K562 (cell line): Measurements from ENCODE around the gene ATF6B. TPM values are rescaled to one million over a fixed set of nuclear protein-coding genes. Genes with fewer than 3 reads are reported as not detected.
A peak's percentile ranks its signal among the peaks of the same experiment; 100 is the strongest.

Source experiments
- CXXC5 ChIP-seq: fragments of 250-450 bp; sonication (Bioruptor Pico); IDR thresholded peaks from 2 replicates; pipeline ENCODE4 v1.8.0; 2022; ENCODE audit warnings: inconsistent platforms, mild to moderate bottlenecking, moderate library complexity
- DNMT1 ChIP-seq: fragments of 450-650 bp; IDR thresholded peaks from 2 replicates; pipeline ENCODE4 v1.6.1; 2016; ENCODE audit warnings: antibody characterized with exemption, mild to moderate bottlenecking
- MITF ChIP-seq: IDR thresholded peaks from 2 replicates; pipeline ENCODE4 v1.6.1; 2014; ENCODE audit warnings: antibody characterized with exemption
- MTA2 ChIP-seq: fragments of 450-650 bp; IDR thresholded peaks from 2 replicates; pipeline ENCODE4 v1.6.1; 2016; ENCODE audit warnings: low read depth
- NR2C1 ChIP-seq, 2 experiments: fragments of 450-650 bp; IDR thresholded peaks; 2 replicates each; pipeline ENCODE4 v1.6.1; 2017; ENCODE audit warnings: mild to moderate bottlenecking in 2 of 2, antibody characterized with exemption in 1 of 2, inconsistent platforms in 1 of 2, missing compliant biosample characterization in 1 of 2, missing genetic modification characterization in 1 of 2
- PHF21A ChIP-seq: fragments of 450-650 bp; IDR thresholded peaks from 2 replicates; pipeline ENCODE4 v1.6.1; 2017; ENCODE audit warnings: low read depth, borderline replicate concordance
- POLR2A ChIP-seq: fragments of 450-650 bp; conservative IDR thresholded peaks from 2 replicates; pipeline ENCODE4 v1.6.1; 2016
- RAD21 ChIP-seq, 2 experiments: fragments of 250-450 bp in 1 of 2; fragments of 450-650 bp in 1 of 2; sonication (Bioruptor Pico) in 1 of 2; formaldehyde crosslinking in 1 of 2; IDR thresholded peaks in 1 of 2; conservative IDR thresholded peaks in 1 of 2; 2 replicates each; pipeline versions ENCODE4 v1.4.0 to v1.8.0; 2020 to 2022; ENCODE audit warnings: mild to moderate bottlenecking in 2 of 2, moderate library complexity in 1 of 2
- RUNX1 ChIP-seq: sonication (generic); IDR thresholded peaks from 2 replicates; pipeline ENCODE4 v1.6.1; 2016; ENCODE audit warnings: antibody characterized with exemption, low read depth
- SIN3B ChIP-seq: fragments of 450-650 bp; IDR thresholded peaks from 2 replicates; pipeline ENCODE4 v1.6.1; 2017; ENCODE audit warnings: low read depth, mild to moderate bottlenecking, moderate library complexity
- SIRT6 ChIP-seq: IDR thresholded peaks from one replicate; pipeline ENCODE4 v1.6.1; 2012; ENCODE audit warnings: low read depth, mild to moderate bottlenecking, control low read depth, inconsistent platforms, low read length, moderate library complexity
- SP1 ChIP-seq: sonication (generic); formaldehyde crosslinking; IDR thresholded peaks from 2 replicates; pipeline ENCODE4 v1.8.1; 2022; ENCODE audit warnings: mild to moderate bottlenecking, missing genetic modification reagents
- STAT5B ChIP-seq: fragments of 250-450 bp; sonication (Bioruptor Pico); IDR thresholded peaks from 2 replicates; pipeline ENCODE4 v1.8.0; 2021; ENCODE audit warnings: mild to moderate bottlenecking, inconsistent platforms
- TAF1 ChIP-seq: IDR thresholded peaks from 2 replicates; pipeline ENCODE4 v1.6.1; 2011; ENCODE audit warnings: mild to moderate bottlenecking, low read length, moderate library complexity; ENCODE audit not compliant: insufficient read depth, control insufficient read depth, severe bottlenecking; ENCODE audit errors: extremely low read depth
- TAF15 ChIP-seq: fragments of 200-400 bp; formaldehyde crosslinking; IDR thresholded peaks from 2 replicates; pipeline ENCODE4 v1.6.1; 2017; ENCODE audit warnings: mild to moderate bottlenecking, low read depth, low read length, moderate library complexity
- TCF7 ChIP-seq: sonication (generic); IDR thresholded peaks from 2 replicates; pipeline ENCODE4 v1.6.1; 2016; ENCODE audit warnings: antibody characterized with exemption, borderline replicate concordance
- TOE1 ChIP-seq, 2 experiments: fragments of 450-650 bp in 1 of 2; sonication (generic) in 1 of 2; formaldehyde crosslinking in 1 of 2; IDR thresholded peaks; 2 replicates each; pipeline versions ENCODE4 v1.7.1 to v1.8.0; 2016 to 2022; ENCODE audit warnings: borderline replicate concordance in 2 of 2, mild to moderate bottlenecking in 2 of 2, antibody characterized with exemption in 1 of 2, inconsistent platforms in 1 of 2, low read depth in 1 of 2, missing genetic modification reagents in 1 of 2, moderate library complexity in 1 of 2
- WHSC1 ChIP-seq: IDR thresholded peaks from one replicate; pipeline ENCODE4 v1.6.1; 2012; ENCODE audit warnings: low read length, control low read depth, inconsistent platforms
- XRCC4 ChIP-seq: IDR thresholded peaks from one replicate; pipeline ENCODE4 v1.6.1; 2011; ENCODE audit not compliant: insufficient read depth, insufficient read length; ENCODE audit errors: extremely low read depth
- ZFP30 ChIP-seq: fragments of 250-450 bp; sonication (Bioruptor Pico); IDR thresholded peaks from 2 replicates; pipeline ENCODE4 v1.8.0; 2022; ENCODE audit warnings: moderate library complexity, mild to moderate bottlenecking, inconsistent platforms, borderline replicate concordance
- ZNF184 ChIP-seq: sonication (generic); formaldehyde crosslinking; IDR thresholded peaks from 2 replicates; pipeline ENCODE4 v1.5.0; 2020; ENCODE audit warnings: missing genetic modification reagents
- ZNF197 ChIP-seq: fragments of 200-800 bp; sonication (Bioruptor generic); IDR thresholded peaks from 2 replicates; pipeline ENCODE4 v1.6.1; 2016; ENCODE audit warnings: low read depth, missing genetic modification characterization, missing compliant biosample characterization
- ZNF431 ChIP-seq: sonication (generic); formaldehyde crosslinking; IDR thresholded peaks from 2 replicates; pipeline ENCODE4 v1.8.0; 2022; ENCODE audit warnings: mild to moderate bottlenecking, missing genetic modification reagents
- polyA plus RNA-seq, 8 experiments: library from polyadenylated mRNA; depleted of rRNA in 4 of 8; stranded (reverse) in 5 of 8; unstranded in 3 of 8; fragments of >200 nt; fragmentation: Nextera tagmentation in 2 of 8; fragmentation: Illumina TruSeq in 1 of 8; extraction: Ambion mirVana in 2 of 8; extraction: Trizol in 1 of 8; gene quantifications; 2 replicates each; pipeline versions ENCODE4 v1.2.1 to v1.2.3, GENCODE V29; 2011 to 2014; ENCODE audit warnings: inconsistent platforms in 1 of 8, missing spikeins in 1 of 8
- total RNA-seq, 7 experiments: library from RNA; depleted of rRNA in 6 of 7; stranded (reverse); fragments of >200 nt in 6 of 7; fragmentation: Illumina TruSeq in 2 of 7; extraction: Trizol in 2 of 7; gene quantifications; 2 replicates each; pipeline versions ENCODE4 v1.2.1 to v1.2.3, GENCODE V29; 2011 to 2021; ENCODE audit warnings: low replicate concordance in 1 of 7
- TF ChIP-seq, protein P1 (sequence below): sonication (generic); formaldehyde crosslinking; IDR thresholded peaks from 2 replicates; pipeline ENCODE4 v1.8.1; 2022; ENCODE audit warnings: missing genetic modification reagents
- TF ChIP-seq, protein P2 (sequence below): fragments of 450-650 bp; formaldehyde crosslinking; conservative IDR thresholded peaks from 2 replicates; pipeline ENCODE4 v1.4.0; 2022; ENCODE audit warnings: mild to moderate bottlenecking, missing genetic modification characterization

ATF6B gene
- total and polyA plus RNA-seq, 9 of the 15 experiments (the other 6 are each of a cell fraction or from before 2014, with no cell fraction given), result 20.7 to 131 (median 31.7) TPM

- TF ChIP-seq ZFP30 (CRISPR knock-in tag), result no peak
- TF ChIP-seq WHSC1, result no peak
- TF ChIP-seq MTA2, result no peak
- peak; percentile 26; the same call in 1 of the 2 replicates for TF ChIP-seq SP1 (CRISPR knock-in tag)
- no peak for TF ChIP-seq TAF15
- no peak for TF ChIP-seq ZNF431
- no peak for TF ChIP-seq STAT5B (CRISPR knock-in tag)
- no peak for TF ChIP-seq POLR2A
- no peak for TF ChIP-seq RUNX1
- no peak for TF ChIP-seq NR2C1 (IDR thresholded peaks at IDR 0.05)
- no peak for TF ChIP-seq NR2C1 (tag; IDR thresholded peaks at IDR 0.05)
- TF ChIP-seq CXXC5 (CRISPR knock-in tag), result peak; percentile 80
- TF ChIP-seq TAF1, result no peak
- no peak for TF ChIP-seq ZNF184 (CRISPR knock-in tag)
- TF ChIP-seq MITF, result no peak
- TF ChIP-seq PHF21A, result no peak
- TF ChIP-seq ZNF197 (CRISPR knock-in tag), result no peak
- TF ChIP-seq, protein P1, sequence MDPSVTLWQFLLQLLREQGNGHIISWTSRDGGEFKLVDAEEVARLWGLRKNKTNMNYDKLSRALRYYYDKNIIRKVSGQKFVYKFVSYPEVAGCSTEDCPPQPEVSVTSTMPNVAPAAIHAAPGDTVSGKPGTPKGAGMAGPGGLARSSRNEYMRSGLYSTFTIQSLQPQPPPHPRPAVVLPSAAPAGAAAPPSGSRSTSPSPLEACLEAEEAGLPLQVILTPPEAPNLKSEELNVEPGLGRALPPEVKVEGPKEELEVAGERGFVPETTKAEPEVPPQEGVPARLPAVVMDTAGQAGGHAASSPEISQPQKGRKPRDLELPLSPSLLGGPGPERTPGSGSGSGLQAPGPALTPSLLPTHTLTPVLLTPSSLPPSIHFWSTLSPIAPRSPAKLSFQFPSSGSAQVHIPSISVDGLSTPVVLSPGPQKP (CRISPR knock-in tag), result no peak
- TF ChIP-seq SIN3B, result no peak
- TF ChIP-seq TCF7, result no peak
- no peak for TF ChIP-seq TOE1 (IDR thresholded peaks at IDR 0.05; ENCODE audit: borderline replicate concordance)
- no peak for TF ChIP-seq TOE1 (CRISPR knock-in tag; IDR thresholded peaks at IDR 0.05; ENCODE audit: borderline replicate concordance, low read depth)
- TF ChIP-seq RAD21 (CRISPR knock-in tag; conservative IDR thresholded peaks at IDR 0.05 in 1 of 2, IDR thresholded peaks at IDR 0.05 in 1 of 2), result peak; percentile 37 to 91; a peak in 3 of 4 replicates
- TF ChIP-seq SIRT6, result no peak
- no peak for TF ChIP-seq XRCC4
- no peak for TF ChIP-seq DNMT1
- TF ChIP-seq, protein P2, sequence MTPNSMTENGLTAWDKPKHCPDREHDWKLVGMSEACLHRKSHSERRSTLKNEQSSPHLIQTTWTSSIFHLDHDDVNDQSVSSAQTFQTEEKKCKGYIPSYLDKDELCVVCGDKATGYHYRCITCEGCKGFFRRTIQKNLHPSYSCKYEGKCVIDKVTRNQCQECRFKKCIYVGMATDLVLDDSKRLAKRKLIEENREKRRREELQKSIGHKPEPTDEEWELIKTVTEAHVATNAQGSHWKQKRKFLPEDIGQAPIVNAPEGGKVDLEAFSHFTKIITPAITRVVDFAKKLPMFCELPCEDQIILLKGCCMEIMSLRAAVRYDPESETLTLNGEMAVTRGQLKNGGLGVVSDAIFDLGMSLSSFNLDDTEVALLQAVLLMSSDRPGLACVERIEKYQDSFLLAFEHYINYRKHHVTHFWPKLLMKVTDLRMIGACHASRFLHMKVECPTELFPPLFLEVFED, result no peak
Measured at GRCh38 chr6:32087574-32088486, 40.2 kb downstream of the ATF6B start (continued).
